Central memory CD8-positive, alpha-beta T cell (primary cell): ENCODE data around the gene MTG2.

Source experiments
- ATAC-seq: fragments of 150-1000 bp; cut with Tn5 transposase; replicated peaks from 2 replicates; pipeline ENCODE4 v1.10.0; 2022; ENCODE audit warnings: mild to moderate bottlenecking, moderate FRiP score, moderate number of reproducible peaks; ENCODE audit not compliant: poor library complexity, severe bottlenecking; ENCODE audit errors: extremely low read depth
- DNase-seq, 2 donors: peaks; one replicate each; pipeline ENCODE4 v3.0.0; 2021; ENCODE audit warnings: low spot score in 2 of 2
- H3K27ac Mint-ChIP-seq: one replicate; pipeline ENCODE4 v1.8.0; 2022; ENCODE audit warnings: low read depth, mild to moderate bottlenecking, moderate library complexity, mixed read lengths
- H3K27me3 Mint-ChIP-seq: one replicate; pipeline ENCODE4 v1.8.0; 2022; ENCODE audit warnings: mixed read lengths
- H3K36me3 Mint-ChIP-seq: one replicate; pipeline ENCODE4 v1.8.0; 2022; ENCODE audit warnings: mild to moderate bottlenecking, moderate library complexity, mixed read lengths; ENCODE audit not compliant: insufficient read depth
- H3K4me1 Mint-ChIP-seq: one replicate; pipeline ENCODE4 v1.8.0; 2022; ENCODE audit warnings: mixed read lengths
- H3K4me3 Mint-ChIP-seq: one replicate; pipeline ENCODE4 v1.8.0; 2022; ENCODE audit warnings: mild to moderate bottlenecking, moderate library complexity, mixed read lengths
- H3K9me3 Mint-ChIP-seq: one replicate; pipeline ENCODE4 v1.8.0; 2022; ENCODE audit warnings: mixed read lengths

MTG2 gene

GRCh38 chr20:62244644-62245108 lies 61.8 kb downstream of the MTG2 start:
- no peak overlapping the region for H3K27ac Mint-ChIP-seq
- no peak for DNase-seq

GRCh38 chr20:62245911-62246280 lies 63.1 kb downstream of the MTG2 start:
- H3K27me3 Mint-ChIP-seq = no peaks in the 10 kb centered on the region
- DNase-seq = no peak
- H3K27ac Mint-ChIP-seq = no peak overlapping the region
- peaks cover 44% of the 10 kb centered on the region for H3K4me1 Mint-ChIP-seq
- H3K9me3 Mint-ChIP-seq = no peaks in the 10 kb centered on the region
- no peak overlapping the region for H3K4me3 Mint-ChIP-seq
- no peak for ATAC-seq
- H3K36me3 Mint-ChIP-seq = peaks cover 5% of the 10 kb centered on the region

More at GRCh38 chr20:62244644-62245108, 61.8 kb downstream of the MTG2 start:
- H3K9me3 Mint-ChIP-seq = no peaks in the 10 kb centered on the region
- peaks cover 5% of the 10 kb centered on the region for H3K36me3 Mint-ChIP-seq
- peaks cover 41% of the 10 kb centered on the region for H3K4me1 Mint-ChIP-seq
- H3K4me3 Mint-ChIP-seq = no peak overlapping the region
- ATAC-seq = no peak
- no peaks in the 10 kb centered on the region for H3K27me3 Mint-ChIP-seq

- DNase-seq (no peak), ATAC-seq (no peak)
- H3K4me1 Mint-ChIP-seq = peaks cover 40% of the 10 kb centered on the region
- H3K27me3 Mint-ChIP-seq = no peaks in the 10 kb centered on the region
- H3K36me3 Mint-ChIP-seq = peaks cover 3% of the 10 kb centered on the region
- no peaks in the 10 kb centered on the region for H3K9me3 Mint-ChIP-seq
- H3K4me3 Mint-ChIP-seq = no peak overlapping the region
- no peak overlapping the region for H3K27ac Mint-ChIP-seq
Observed at GRCh38 chr20:62246431-62246830, 63.6 kb downstream of the MTG2 start.

- Mint-ChIP-seq H3K9me3 (no peaks in the 10 kb centered on the region), H3K4me3 (no peak overlapping the region), H3K4me1 (peaks cover 34% of the 10 kb centered on the region), H3K27me3 (no peaks in the 10 kb centered on the region), H3K27ac (no peak overlapping the region), H3K36me3 (peaks cover 3% of the 10 kb centered on the region)
- DNase-seq (no peak), ATAC-seq (no peak)
Observed at GRCh38 chr20:62246872-62247652, 64.2 kb downstream of the MTG2 start.

- no peak for DNase-seq
- Mint-ChIP-seq H3K4me1 (peaks cover 35% of the 10 kb centered on the region), H3K27me3 (no peaks in the 10 kb centered on the region), H3K36me3 (peaks cover 5% of the 10 kb centered on the region), H3K4me3 (no peak overlapping the region), H3K9me3 (no peaks in the 10 kb centered on the region), H3K27ac (no peak overlapping the region)
- no peak for ATAC-seq
Observed at GRCh38 chr20:62248890-62249560, 66.2 kb downstream of the MTG2 start.

- no peak for DNase-seq
- Mint-ChIP-seq H3K27ac (no peak overlapping the region), H3K4me1 (peaks cover 26% of the 10 kb centered on the region), H3K4me3 (no peak overlapping the region), H3K27me3 (no peaks in the 10 kb centered on the region), H3K36me3 (peaks cover 17% of the 10 kb centered on the region), H3K9me3 (no peaks in the 10 kb centered on the region)
- ATAC-seq = no peak
Observed at GRCh38 chr20:62252342-62252966, 69.6 kb downstream of the MTG2 start.
